Stimulated activated CD4-positive, alpha-beta T cell treated with anti-CD3 and anti-CD28 coated beads, Interleukin-2, amount 100 ng/mL, for 24 hours (primary cell): ENCODE measurements around the gene TMEM170B.
A peak's percentile ranks its signal among the peaks of the same experiment; 100 is the strongest.

Experiments used
- DNase-seq, 2 donors: peaks; one replicate each; pipeline ENCODE4 v3.0.0-alpha.2; 2020

TMEM170B gene

GRCh38 chr6:11537229-11538051 lies at the start of gene TMEM170B:
TMEM170B (plus strand) TSS chr6:11537749; CDS start chr6:11538278, 529 bp downstream.
- peak; percentile 92 to 94 for DNase-seq

- DNase-seq = no peak
These were observed 46.6 kb upstream of the TMEM170B start for GRCh38 chr6:11490996-11491395.

- DNase-seq = no peak
These were observed 45.7 kb upstream of the TMEM170B start for GRCh38 chr6:11491596-11492463.

GRCh38 chr6:11492464-11493290 lies 44.9 kb upstream of the TMEM170B start:
- DNase-seq = no peak

GRCh38 chr6:11493974-11494373 lies 43.6 kb upstream of the TMEM170B start:
- no peak for DNase-seq

GRCh38 chr6:11494786-11495564 lies 42.6 kb upstream of the TMEM170B start:
- DNase-seq = no peak

- DNase-seq = no peak
These were observed 41.9 kb upstream of the TMEM170B start for GRCh38 chr6:11495565-11496145.

GRCh38 chr6:11496152-11497060 lies 41.1 kb upstream of the TMEM170B start:
- DNase-seq = peak; percentile 56 to 76

- DNase-seq = no peak
These were observed 40.4 kb upstream of the TMEM170B start for GRCh38 chr6:11497107-11497506.

- no peak for DNase-seq
These were observed 39.7 kb upstream of the TMEM170B start for GRCh38 chr6:11497881-11498280.

GRCh38 chr6:11500008-11500407 lies 37.5 kb upstream of the TMEM170B start:
- DNase-seq = no peak

- DNase-seq = no peak
These were observed 28.1 kb upstream of the TMEM170B start for GRCh38 chr6:11509471-11509870.

- no peak for DNase-seq
These were observed 22.9 kb upstream of the TMEM170B start for GRCh38 chr6:11514672-11515071.

GRCh38 chr6:11515763-11516162 lies 21.8 kb upstream of the TMEM170B start:
- DNase-seq = no peak

- no peak for DNase-seq
These were observed 14.5 kb upstream of the TMEM170B start for GRCh38 chr6:11522812-11523605.

GRCh38 chr6:11525468-11526155 lies 11.9 kb upstream of the TMEM170B start:
- DNase-seq = no peak

GRCh38 chr6:11526156-11526505 lies 11.4 kb upstream of the TMEM170B start:
- no peak for DNase-seq

- no peak for DNase-seq
These were observed 10.2 kb upstream of the TMEM170B start for GRCh38 chr6:11527274-11527870.

- DNase-seq = no peak
These were observed 8.6 kb upstream of the TMEM170B start for GRCh38 chr6:11528996-11529395.
